ENCODE measurements around the gene DCXR. TPM values are rescaled to one million over a fixed set of nuclear protein-coding genes. Genes with fewer than 3 reads are reported as not detected.

DCXR gene
- total RNA-seq, 1 donor from 2014 or later = 118 TPM

- intact Hi-C loops (cut with micrococcal nuclease) = loop anchor here (10.0 kb wide), 1 partner anchor 255 kb away; no protein-coding TSS in a partner anchor
These were observed 2.3 kb upstream of the DCXR start for GRCh38 chr17:82039695-82040299.

GRCh38 chr17:82038796-82039409, 1.4 kb upstream of the DCXR start:
- intact Hi-C loops (cut with micrococcal nuclease) = loop anchor here (10.0 kb wide), 1 partner anchor 256 kb away; no protein-coding TSS in a partner anchor

GRCh38 chr17:82037889-82038195, 345 bp upstream of the DCXR start:
- intact Hi-C loops (cut with micrococcal nuclease) = loop anchor here (1.0 to 10.0 kb wide), 4 partner anchors 15 to 257 kb away; partner anchors contain the start of genes FASN and LRRC45

GRCh38 chr17:82036634-82037091, 834 bp downstream of the DCXR start:
- intact Hi-C loops (cut with micrococcal nuclease) = loop anchor here (1.0 to 10.0 kb wide), 4 partner anchors 13 to 258 kb away; partner anchors contain the start of genes FASN and LRRC45

- intact Hi-C loops (cut with micrococcal nuclease) = loop anchor here (2.0 to 10.0 kb wide), 2 partner anchors 71 to 259 kb away; no protein-coding TSS in a partner anchor
These were observed 1.4 kb downstream of the DCXR start for GRCh38 chr17:82035956-82036633.

- intact Hi-C loops (cut with micrococcal nuclease) = loop anchor here (10.0 kb wide), 1 partner anchor 259 kb away; no protein-coding TSS in a partner anchor
These were observed 2.0 kb downstream of the DCXR start for GRCh38 chr17:82035488-82035887.

- intact Hi-C loops (cut with micrococcal nuclease) = loop anchor here (5.0 to 10.0 kb wide), 2 partner anchors 193 to 260 kb away; partner anchors contain the start of gene SLC16A3
These were observed 3.0 kb downstream of the DCXR start for GRCh38 chr17:82034371-82035011.

- intact Hi-C loops (cut with micrococcal nuclease) = loop anchor here (5.0 to 10.0 kb wide), 2 partner anchors 194 to 261 kb away; partner anchors contain the start of gene SLC16A3
These were observed 4.0 kb downstream of the DCXR start for GRCh38 chr17:82033359-82034085.

- intact Hi-C loops (cut with micrococcal nuclease) = loop anchor here (1.0 to 10.0 kb wide), 3 partner anchors 122 to 263 kb away; partner anchors contain the start of gene SLC16A3
These were observed 5.4 kb downstream of the DCXR start for GRCh38 chr17:82031885-82032627.

- intact Hi-C loops (cut with micrococcal nuclease) = loop anchor here (1.0 to 10.0 kb wide), 3 partner anchors 123 to 263 kb away; partner anchors contain the start of gene SLC16A3
These were observed 6.1 kb downstream of the DCXR start, which contains the start of gene RAC3 for GRCh38 chr17:82031303-82031884. Gene RAC3 (plus strand): TSS chr17:82031678. CDS start chr17:82031762, 84 bp downstream.

- intact Hi-C loops (cut with micrococcal nuclease) = loop anchor here (1.0 to 10.0 kb wide), 3 partner anchors 124 to 264 kb away; partner anchors contain the start of gene SLC16A3
These were observed 6.8 kb downstream of the DCXR start for GRCh38 chr17:82030470-82031302.

- intact Hi-C loops (cut with micrococcal nuclease) = loop anchor here (5.0 to 10.0 kb wide), 2 partner anchors 197 to 265 kb away; partner anchors contain the start of gene SLC16A3
These were observed 7.5 kb downstream of the DCXR start for GRCh38 chr17:82029990-82030469.

GRCh38 chr17:82029391-82029790, 8.1 kb downstream of the DCXR start:
- intact Hi-C loops (cut with micrococcal nuclease) = no loop called here

GRCh38 chr17:82028966-82029365, 8.5 kb downstream of the DCXR start:
- intact Hi-C loops (cut with micrococcal nuclease) = no loop called here

GRCh38 chr17:82028246-82028645, 9.3 kb downstream of the DCXR start:
- intact Hi-C loops (cut with micrococcal nuclease) = no loop called here

GRCh38 chr17:82025401-82026107, 11.9 kb downstream of the DCXR start:
- intact Hi-C loops (cut with micrococcal nuclease) = no loop called here

GRCh38 chr17:82024859-82025258, 12.6 kb downstream of the DCXR start:
- intact Hi-C loops (cut with micrococcal nuclease) = loop anchor here (5.0 kb wide), 2 partner anchors 98 to 153 kb away; partner anchors contain the start of genes ARHGDIA and MAFG

Data from T-helper 2 cell treated with Interferon-gamma antibody and Interleukin-4, amounts not matched to agents 100 ng/mL and 5 ng/mL, for 36 hours (primary cell).